Retinal pigment epithelial cell (primary cell): Measurements from ENCODE around the gene CDYL2.

Experiments
- DNase-seq: peaks from one replicate; pipeline ENCODE4 v3.0.0-alpha.2; 2010; ENCODE audit warnings: low read depth
- H3K4me3 ChIP-seq: 2 replicates; pipeline ENCODE4 v1.5.1; 2011; ENCODE audit warnings: mild to moderate bottlenecking, low read length, control low read depth, moderate library complexity
- TF ChIP-seq, protein P1 (sequence below): conservative IDR thresholded peaks from 2 replicates; pipeline ENCODE4 v1.5.1; 2011; ENCODE audit warnings: low read depth, low read length, control low read depth, inconsistent platforms

CDYL2 gene

DNA sequence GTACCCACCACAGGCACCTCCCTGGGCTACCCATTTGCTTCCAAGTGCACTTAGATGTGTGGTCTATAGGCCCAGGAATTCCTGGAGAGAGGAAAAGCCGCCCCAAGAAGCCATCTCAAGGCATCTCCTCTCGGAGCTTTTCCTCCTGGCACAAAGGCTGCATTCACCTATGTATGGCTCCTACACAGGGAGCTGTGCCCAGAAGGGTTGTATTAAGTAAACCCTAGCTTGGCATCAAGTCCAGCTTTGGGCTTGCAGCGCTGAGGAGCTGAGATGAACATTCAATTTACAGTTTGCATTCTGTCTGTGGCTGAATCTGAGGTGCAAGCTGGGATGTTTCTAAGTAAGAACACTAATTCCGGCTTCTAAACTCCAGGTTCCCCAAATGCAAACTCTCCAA, 81.3 kb downstream of the CDYL2 start:
- H3K4me3 ChIP-seq = no peak overlapping the region
- DNase-seq = no peak
- TF ChIP-seq, protein P1, sequence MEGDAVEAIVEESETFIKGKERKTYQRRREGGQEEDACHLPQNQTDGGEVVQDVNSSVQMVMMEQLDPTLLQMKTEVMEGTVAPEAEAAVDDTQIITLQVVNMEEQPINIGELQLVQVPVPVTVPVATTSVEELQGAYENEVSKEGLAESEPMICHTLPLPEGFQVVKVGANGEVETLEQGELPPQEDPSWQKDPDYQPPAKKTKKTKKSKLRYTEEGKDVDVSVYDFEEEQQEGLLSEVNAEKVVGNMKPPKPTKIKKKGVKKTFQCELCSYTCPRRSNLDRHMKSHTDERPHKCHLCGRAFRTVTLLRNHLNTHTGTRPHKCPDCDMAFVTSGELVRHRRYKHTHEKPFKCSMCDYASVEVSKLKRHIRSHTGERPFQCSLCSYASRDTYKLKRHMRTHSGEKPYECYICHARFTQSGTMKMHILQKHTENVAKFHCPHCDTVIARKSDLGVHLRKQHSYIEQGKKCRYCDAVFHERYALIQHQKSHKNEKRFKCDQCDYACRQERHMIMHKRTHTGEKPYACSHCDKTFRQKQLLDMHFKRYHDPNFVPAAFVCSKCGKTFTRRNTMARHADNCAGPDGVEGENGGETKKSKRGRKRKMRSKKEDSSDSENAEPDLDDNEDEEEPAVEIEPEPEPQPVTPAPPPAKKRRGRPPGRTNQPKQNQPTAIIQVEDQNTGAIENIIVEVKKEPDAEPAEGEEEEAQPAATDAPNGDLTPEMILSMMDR = no peak

DNA sequence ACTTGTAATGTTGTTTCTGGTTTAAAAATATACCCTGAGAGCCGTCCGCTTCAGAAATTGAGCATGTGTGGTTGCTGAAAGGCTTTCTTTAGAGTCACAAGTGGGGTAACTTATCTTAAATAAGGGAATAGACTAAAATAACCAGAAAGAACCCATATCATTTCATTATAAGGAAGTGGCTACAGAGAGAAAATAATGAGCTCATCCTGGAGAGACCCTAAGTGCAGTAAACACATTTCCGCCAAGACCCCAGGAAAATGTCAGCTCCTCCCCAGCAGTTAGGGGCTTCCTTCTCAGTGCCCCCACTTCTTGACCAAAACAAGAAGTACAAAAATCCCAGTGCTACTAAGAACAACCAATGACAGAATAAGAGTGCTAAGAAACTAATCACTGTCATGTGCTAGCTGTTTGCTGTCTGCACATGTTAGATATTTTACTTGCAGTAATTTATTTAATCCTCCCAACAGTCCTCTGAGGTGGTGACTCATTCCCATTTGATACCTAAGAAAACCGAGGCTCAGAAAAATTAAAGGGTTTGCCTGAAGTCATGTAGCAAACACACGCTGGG, 83.5 kb downstream of the CDYL2 start:
- H3K4me3 ChIP-seq = no peak overlapping the region
- peak; percentile 88 for DNase-seq
- TF ChIP-seq, protein P1 = no peak

DNA sequence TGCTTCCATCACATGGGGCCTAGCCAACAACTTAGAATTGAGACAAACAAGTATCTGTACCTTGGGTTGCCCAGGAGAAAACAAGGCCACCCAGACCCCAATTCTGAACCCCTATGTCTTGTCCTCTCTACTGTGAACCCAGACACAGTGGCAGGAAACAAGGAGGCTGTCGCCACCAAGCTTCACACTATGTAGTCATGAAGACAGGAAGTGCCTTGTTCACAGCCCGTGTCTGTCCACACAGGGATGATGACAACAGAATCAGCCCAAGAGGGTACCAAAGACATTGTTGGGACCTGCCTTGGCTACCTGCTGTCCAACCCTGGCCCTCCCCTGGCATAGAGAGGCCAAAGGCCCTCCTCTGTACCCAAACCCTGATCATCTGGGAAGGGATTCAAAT, 84.8 kb downstream of the CDYL2 start:
- no peak overlapping the region for H3K4me3 ChIP-seq
- no peak for DNase-seq
- TF ChIP-seq, protein P1 = no peak

DNA sequence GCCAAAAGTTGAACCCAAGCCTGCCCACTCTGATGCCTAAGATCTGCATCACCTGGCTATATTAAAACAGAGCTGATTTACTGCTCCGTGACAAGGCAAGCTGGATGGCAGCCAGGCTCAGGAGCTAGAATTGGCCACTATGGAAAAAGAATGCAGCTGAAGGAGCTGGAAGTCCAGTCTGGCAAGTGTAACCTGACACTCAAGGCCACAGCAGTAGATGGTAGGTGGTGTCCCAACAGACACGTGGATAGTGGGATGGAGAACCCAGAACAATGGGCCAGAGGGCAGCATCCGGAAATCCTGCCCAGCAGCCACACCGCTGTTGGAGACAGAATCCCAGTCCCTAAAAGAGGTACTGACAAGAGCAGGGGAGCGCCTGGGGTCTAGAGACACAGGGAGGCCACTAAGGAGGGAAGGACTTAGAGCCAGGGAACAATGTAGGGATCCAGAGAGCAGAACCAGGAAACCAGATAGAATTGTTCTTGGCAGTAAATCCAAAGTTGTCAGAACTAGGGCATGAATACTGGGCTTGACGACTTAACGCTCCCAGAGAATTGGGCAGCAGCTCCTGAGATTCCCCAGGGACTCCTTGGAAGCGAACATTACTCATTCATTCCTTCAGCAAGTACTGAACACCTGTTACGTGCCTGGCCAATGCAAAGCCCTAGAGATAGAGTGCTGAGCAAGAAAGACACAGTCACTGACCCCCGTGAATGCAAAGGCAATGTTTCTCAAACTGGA, 85.7 kb downstream of the CDYL2 start:
- TF ChIP-seq, protein P1 = no peak
- peak; percentile 78 for DNase-seq
- no peak overlapping the region for H3K4me3 ChIP-seq

DNA sequence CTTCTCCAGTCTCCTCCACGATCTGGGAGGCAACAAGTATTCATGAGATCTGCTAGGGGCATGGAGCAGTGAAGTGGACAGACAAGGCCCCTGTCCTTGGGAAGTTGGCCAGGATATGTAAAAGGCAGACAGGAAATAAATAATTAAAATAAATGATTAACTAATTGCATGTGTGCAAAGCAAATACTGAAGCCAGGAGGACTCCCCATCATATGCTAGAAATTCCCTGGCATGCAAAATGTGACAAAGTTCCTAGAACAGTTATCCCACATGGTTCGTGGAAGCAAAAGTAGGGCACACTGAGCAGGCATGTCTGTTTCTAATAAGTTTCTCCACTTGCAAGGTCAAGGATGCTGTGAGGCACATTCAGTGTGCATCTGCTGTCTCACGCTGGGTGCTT, 86.8 kb downstream of the CDYL2 start:
- no peak overlapping the region for H3K4me3 ChIP-seq
- TF ChIP-seq, protein P1 = no peak
- no peak for DNase-seq

DNA sequence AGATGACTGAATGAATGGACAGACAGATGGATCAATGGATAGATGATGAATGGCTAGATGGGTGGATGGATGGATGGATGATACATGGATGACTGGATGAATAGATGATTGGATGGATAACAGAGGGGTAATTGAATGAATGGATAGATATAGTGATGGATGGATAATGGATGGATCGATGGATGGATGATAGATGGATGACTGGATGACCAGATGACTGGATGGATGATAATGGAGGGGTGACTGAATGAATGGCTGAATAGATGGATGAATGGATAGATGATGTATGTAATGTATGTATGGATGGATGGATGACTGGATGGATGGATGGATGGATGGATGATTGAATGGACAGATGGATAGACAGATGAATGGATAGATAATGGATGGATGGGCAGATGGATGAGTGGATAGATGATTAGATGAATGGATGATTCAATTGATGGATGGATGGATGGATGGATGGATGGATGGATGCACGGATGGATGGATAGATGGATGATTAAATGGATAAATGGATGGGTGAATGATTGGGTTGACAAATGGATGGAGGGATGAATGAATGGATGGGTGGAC, 87.7 kb downstream of the CDYL2 start:
- no peak overlapping the region for H3K4me3 ChIP-seq
- no peak for DNase-seq
- TF ChIP-seq, protein P1 = no peak

DNA sequence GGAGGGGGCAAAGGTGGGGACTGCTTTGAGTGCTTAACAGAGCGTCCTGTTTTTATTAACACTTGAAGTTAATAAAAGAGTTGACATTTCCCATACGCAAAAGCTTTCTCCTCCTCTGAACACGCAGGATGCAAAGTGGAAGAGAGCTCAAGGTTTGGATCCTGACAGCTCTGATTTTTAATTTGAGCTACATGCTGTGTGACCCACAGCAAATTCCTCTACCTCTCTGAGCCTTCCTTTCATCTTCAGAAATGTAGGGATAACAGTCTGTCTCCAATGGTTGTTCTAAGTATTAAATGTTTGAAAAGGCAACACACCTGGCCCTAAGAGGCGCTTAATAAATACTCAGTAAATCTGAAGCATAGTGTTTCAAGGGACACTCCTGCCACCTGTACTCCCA, 93.0 kb downstream of the CDYL2 start:
- no peak for DNase-seq
- H3K4me3 ChIP-seq = no peak overlapping the region

More for the DNA sequence above, 93.0 kb downstream of the CDYL2 start:
- TF ChIP-seq, protein P1 = no peak
